GM21447 (cell line): ENCODE results near the gene CEBPZOS.

Experiments used
- ATAC-seq: cut with Tn5 transposase; IDR thresholded peaks from one replicate; pipeline ENCODE4 v1.9.1; 2021; ENCODE audit not compliant: unreplicated experiment

CEBPZOS gene

DNA sequence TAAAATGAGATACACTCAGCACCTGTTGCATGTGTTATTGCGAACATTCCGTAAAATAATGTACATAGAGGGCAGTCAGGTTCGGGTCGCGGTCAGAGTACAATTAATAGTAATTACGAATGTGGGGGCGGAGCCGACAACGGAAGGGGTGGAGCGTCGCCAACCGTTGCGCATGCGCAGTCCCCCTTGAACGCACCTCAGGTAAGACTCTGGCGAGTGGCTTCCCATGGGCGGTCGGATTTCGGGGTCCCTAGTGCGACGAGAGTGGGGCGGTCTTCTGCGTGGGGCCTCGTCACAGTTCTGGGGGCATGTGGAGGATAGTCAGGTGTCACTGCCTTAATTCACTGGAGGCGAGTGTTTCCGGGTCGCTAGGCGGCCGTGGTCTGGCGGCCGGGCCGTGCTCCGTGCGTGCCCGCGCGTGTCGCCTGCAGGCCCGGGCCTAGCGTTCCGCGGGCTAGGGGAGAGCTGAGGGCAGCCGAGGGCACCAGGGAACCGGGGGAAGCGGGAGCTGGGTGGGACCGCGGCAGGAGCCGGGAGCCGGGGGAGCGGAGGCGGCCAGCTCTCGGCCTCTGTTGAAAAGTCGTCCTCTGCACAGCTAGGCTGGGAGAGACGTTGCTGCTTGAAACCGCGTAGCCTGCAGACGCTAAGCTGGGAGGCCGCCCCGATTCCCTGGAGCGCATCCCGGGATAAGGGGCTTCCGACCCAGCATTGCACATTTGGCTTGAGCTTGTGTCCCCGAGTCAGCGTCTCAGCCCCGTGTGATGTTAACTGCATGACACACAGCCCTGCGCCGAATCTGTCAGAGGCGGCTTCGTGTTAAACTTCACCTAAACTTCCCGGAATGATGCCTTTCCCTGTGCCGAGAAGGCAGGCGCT lies at the start of gene CEBPZOS:
TSS of gene CEBPZOS (plus strand) at position 177 of the 876 bp plus-strand sequence. CDS start 3,209 bp downstream, outside the sequence.
- ATAC-seq, result peak; percentile 82

GRCh38 chr2:37148325-37148724 lies 48.0 kb upstream of the CEBPZOS start:
- no peak for ATAC-seq

- no peak for ATAC-seq
Observed at GRCh38 chr2:37149626-37150322, 46.5 kb upstream of the CEBPZOS start.

- ATAC-seq, result no peak
Observed at GRCh38 chr2:37153224-37153623, 43.1 kb upstream of the CEBPZOS start.

GRCh38 chr2:37154785-37155184 lies 41.5 kb upstream of the CEBPZOS start:
- ATAC-seq, result no peak

DNA sequence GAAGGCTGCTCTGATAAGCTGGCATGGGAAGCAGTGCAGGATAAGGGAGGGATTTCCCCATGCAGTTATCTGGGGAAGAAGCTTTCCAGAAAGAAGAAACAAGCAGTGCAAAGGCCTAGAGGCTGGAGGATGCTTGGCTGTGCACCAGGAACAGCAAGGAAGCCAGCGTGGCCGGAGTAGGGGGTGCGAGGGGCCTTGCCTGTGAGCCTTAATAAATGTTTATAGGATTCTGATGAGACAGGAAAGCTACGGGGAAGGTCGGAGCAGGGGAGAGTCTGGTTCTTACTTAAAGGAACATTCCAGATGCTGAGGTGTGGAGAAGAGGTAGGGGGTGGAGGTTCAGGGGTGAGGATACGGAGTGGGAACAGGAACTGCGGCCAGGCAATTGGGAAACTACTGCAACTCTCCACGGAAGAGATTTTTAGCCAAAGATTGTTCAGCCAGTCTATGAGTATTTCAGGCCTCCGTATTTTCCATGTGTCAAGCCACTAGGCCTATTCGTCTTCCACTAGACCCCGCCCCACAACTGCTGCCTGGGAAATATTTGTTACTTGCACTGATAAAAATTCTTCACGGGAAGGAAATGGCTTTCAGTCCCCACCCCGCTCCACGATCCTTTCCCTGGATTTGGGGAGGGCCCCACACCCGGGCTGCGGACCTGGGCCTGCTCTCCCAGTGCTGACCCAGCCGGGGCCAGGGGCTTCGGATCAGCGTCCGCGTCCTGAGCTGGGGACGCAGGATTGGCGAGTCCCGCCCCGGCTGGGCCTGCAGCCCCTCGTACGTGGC lies 40.0 kb upstream of the CEBPZOS start:
- peak; percentile 16 for ATAC-seq

DNA sequence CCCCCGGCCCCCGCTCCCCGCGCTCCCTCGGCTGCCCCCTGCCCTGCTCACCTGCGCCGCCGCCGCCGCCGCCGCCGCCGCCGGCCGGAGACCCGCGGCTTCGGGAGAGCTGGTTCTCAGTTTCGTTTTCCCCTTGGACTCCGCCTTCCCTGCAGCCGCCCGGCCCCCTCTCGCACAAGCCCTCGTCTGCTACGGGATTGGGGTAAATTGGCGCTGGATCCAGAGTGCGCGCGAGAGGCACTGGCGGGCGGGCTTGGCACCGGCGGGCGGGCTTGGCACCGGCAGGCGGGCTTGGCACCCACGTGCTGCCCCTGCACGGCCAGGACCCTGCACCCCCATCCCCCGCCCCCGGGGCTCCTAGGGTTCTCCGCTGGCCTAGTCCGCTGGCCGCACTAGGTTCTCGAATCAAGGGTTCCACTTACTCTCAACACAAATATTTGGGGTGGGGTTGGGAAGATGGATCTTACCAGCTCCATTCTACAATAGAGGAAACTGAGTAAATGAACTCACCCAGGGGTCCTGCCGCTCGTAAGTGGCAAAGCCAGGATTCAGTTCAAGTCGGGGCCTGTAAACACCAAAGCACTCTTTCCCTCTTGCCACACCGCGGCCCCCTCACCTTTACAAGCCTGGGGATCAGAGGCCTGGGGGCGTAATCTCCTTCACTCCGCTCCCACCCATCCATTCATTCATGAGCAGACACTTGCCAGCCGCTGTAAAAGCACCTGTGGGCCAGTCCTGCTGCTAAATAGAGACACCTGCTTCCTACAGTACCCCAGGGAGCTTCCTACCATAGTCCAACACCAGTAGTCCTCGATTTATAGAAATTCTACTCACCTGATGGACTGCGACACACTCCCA lies 39.2 kb upstream of the CEBPZOS start, which contains the start of gene EIF2AK2:
TSS of gene EIF2AK2 (minus strand) at position 124 of the 858 bp plus-strand sequence. CDS start 9,174 bp downstream, outside the sequence.
- ATAC-seq, result peak; percentile 88

DNA sequence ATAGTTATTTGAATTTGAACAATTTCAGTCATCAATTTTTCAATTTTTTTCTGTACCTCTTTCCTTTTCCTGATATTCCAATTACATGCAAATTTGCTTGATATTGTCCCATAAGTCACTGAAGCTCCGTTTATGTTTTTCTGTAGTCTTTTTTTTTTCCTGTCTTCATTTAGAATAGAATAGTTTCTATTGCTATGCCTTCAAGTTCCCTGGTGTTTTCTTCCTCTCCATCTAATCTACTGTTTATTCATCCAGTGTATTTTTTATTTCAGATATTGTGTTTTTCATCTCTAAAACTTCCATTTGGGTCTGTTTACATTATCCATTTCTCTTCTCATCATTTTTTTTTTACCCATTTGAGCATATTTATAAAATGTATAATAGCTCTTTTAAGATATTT lies 31.5 kb upstream of the CEBPZOS start:
- no peak for ATAC-seq

GRCh38 chr2:37167636-37168180 lies 28.6 kb upstream of the CEBPZOS start:
- ATAC-seq, result no peak

DNA sequence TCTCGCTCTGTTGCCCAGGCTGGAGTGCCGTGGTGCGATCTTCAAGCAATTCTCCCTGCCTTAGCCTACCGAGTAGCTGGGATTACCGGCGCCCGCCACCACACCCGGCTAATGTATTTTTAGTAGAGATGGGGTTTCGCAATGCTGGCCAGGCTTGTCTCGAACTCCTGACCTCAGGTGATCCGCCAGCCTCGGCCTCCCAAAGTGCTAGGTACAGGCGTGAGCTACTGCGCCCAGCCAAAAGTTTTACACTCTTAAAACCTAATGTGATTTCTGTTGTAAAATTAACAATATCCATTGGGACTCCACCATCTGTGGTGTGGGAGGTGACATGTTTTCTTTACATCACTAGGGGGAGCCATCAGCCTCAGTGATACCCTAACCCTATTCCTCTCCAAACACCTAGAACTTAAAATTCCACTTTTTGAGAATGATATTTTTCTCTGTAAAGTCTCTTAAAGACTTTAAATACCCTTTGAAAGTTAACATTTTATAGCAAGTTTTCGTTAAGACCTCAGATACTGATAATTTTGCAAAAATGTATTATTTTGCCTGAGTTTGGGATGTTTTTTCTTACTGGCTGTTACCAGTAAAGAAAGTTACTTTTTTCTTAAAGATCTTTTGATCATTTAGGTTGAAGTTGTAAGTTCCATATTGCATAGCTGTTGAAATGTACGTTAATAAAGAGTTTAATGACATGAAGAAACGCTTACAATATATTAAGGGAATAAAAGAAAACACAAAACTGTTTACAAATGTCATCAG lies 27.9 kb upstream of the CEBPZOS start:
- no peak for ATAC-seq

DNA sequence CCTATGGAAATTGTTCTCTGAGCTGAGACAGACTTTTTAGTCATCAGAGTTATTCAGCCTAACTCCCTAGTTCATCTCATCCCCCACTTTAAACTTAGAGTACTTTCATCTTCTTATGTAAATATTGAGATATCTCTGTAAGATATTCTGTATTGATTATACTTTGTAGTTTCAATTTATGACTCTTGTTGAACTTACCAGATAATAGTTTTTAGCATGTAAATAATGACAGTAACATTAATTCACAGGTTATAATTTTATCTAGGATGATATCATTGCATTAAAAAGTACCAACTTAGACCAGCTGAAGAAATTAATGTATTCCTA lies 24.7 kb upstream of the CEBPZOS start:
- no peak for ATAC-seq

GRCh38 chr2:37173741-37174140 lies 22.6 kb upstream of the CEBPZOS start:
- no peak for ATAC-seq

DNA sequence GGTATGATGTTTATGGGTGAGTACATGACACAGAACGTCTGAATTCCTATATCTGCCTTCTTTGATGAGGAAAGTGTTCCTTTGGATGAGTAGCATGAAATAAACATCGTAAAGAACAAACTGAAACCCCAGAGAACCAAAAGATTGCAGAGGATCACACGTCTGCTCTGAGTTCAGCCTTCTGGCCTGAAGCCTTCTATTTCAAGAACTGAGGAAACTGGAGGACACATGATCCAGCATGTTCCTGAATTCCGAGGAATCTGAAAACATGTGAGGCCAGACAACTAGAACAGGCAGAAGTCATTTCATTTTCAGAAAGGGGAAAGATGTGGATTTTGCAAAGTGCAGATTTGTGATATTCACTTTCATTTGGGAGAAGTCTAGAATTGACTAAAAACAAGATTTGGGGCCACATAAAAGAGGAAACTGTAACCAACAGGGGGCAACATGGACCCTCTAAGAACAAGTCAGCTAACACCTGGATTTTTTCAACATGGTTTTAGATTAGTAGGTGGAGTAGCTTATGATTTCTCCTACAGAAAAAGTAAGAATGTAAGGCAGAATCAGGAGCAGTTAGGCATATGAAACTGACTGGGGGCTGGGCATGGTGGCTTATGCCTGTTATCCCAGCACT lies 16.2 kb upstream of the CEBPZOS start:
- ATAC-seq, result no peak

DNA sequence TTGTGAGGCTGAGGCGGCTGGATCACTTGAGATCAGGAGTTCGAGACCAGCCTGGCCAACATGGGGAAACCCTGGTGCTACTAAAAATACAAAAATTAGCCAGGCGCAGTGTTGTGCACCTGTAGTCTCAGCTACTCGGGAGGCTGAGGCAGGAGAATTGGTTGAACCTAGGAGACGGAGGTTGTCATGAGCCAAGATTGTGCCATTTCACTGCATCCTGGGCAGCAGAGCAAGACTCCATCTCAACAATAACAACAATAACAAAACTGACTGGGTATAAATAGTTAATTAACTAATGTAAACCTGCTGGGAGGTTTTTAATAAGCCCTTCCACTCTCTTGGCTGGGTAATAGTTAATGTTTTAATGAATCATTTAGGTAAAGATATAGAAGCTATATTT lies 15.7 kb upstream of the CEBPZOS start:
- no peak for ATAC-seq

- ATAC-seq, result no peak
Observed at GRCh38 chr2:37181726-37182684, 14.3 kb upstream of the CEBPZOS start.

GRCh38 chr2:37188570-37188969 lies 7.7 kb upstream of the CEBPZOS start, which contains the start of gene SULT6B1:
Gene SULT6B1, minus strand, starts transcription at chr2:37188670. Its CDS starts 30 bp downstream, at chr2:37188640.
- no peak for ATAC-seq

DNA sequence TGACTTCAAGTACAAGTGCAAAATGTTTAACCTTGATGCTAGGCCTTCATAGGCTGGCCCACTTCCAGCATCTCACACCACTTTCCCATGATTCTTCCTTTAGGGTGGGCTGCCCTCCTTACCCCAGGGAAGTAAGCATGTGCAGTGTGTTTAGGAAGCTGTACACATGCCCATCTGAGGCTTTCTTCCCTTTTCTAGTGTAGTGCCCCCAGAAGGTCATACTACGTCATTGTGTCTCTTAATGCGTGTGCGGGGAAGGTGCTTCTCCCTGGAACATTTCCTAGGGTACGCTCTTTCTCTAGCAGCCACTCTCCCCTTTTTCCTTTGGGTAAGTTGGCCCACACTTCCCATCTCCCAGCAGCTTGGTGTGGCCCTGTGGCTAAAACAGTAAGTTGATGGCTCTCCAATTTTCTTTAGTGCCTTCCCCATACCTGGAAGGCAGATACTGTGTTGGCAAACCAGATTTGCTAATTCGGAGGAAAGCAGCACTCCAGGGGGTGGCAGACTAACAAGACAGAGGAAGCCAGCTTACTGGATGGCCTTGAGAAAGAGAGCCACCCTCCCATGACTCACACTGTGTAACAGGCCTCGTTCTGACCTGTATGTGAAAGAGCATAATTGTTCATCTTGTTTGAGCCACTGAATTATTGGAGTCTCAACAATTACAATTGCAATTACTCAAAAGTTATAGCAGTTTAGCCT lies 6.7 kb upstream of the CEBPZOS start:
- ATAC-seq, result no peak
